Fibroblast of gingiva (primary cell): ENCODE measurements around the gene SLC38A10.

Source experiments
- DNase-seq: peaks from one replicate; pipeline ENCODE4 v3.0.0-alpha.2; 2011; ENCODE audit warnings: low read depth

The SLC38A10 gene

GRCh38 chr17:81202318-81202717, 92.8 kb downstream of the SLC38A10 start:
- no peak for DNase-seq

GRCh38 chr17:81200695-81201580, 94.2 kb downstream of the SLC38A10 start:
- peak; percentile 67 for DNase-seq

GRCh38 chr17:81200201-81200600, 94.9 kb downstream of the SLC38A10 start:
- DNase-seq: no peak

- no peak for DNase-seq
Observed at GRCh38 chr17:81199482-81199830, 95.7 kb downstream of the SLC38A10 start.

- DNase-seq: no peak
Observed at GRCh38 chr17:81198826-81199481, 96.2 kb downstream of the SLC38A10 start.

GRCh38 chr17:81197831-81198490, 97.1 kb downstream of the SLC38A10 start:
- DNase-seq: no peak

GRCh38 chr17:81197409-81197795, 97.7 kb downstream of the SLC38A10 start:
- DNase-seq: no peak

- DNase-seq: no peak
Observed at GRCh38 chr17:81196505-81197408, 98.3 kb downstream of the SLC38A10 start.

- DNase-seq: no peak
Observed at GRCh38 chr17:81195941-81196495, 99.1 kb downstream of the SLC38A10 start.
